Panc1 (cell line): ENCODE measurements around the gene TMEM9B.

Experiments
- CTCF ChIP-seq: fragments of 450-650 bp; IDR thresholded peaks from 2 replicates; pipeline ENCODE4 v1.5.1; 2017; ENCODE audit warnings: mild to moderate bottlenecking
- POLR2AphosphoS5 ChIP-seq: IDR thresholded peaks from 2 replicates; pipeline ENCODE4 v1.6.1; 2012; ENCODE audit warnings: mild to moderate bottlenecking, low read depth, low read length, moderate library complexity
- REST ChIP-seq, 2 experiments: IDR thresholded peaks; 2 replicates each; pipeline ENCODE4 v1.6.1; 2011 to 2012; ENCODE audit warnings: low read depth in 2 of 2, control low read depth in 1 of 2, low read length in 1 of 2, mild to moderate bottlenecking in 1 of 2, moderate library complexity in 1 of 2; ENCODE audit not compliant: insufficient read depth in 1 of 2
- SIN3A ChIP-seq: IDR thresholded peaks from 2 replicates; pipeline ENCODE4 v1.6.1; 2012; ENCODE audit warnings: low read depth, mild to moderate bottlenecking, low read length, moderate library complexity, borderline replicate concordance; ENCODE audit not compliant: insufficient read depth
- TCF7L2 ChIP-seq: IDR thresholded peaks from 2 replicates; pipeline ENCODE4 v1.6.1; 2011; ENCODE audit warnings: mild to moderate bottlenecking, low read depth, low read length, inconsistent platforms

DNA sequence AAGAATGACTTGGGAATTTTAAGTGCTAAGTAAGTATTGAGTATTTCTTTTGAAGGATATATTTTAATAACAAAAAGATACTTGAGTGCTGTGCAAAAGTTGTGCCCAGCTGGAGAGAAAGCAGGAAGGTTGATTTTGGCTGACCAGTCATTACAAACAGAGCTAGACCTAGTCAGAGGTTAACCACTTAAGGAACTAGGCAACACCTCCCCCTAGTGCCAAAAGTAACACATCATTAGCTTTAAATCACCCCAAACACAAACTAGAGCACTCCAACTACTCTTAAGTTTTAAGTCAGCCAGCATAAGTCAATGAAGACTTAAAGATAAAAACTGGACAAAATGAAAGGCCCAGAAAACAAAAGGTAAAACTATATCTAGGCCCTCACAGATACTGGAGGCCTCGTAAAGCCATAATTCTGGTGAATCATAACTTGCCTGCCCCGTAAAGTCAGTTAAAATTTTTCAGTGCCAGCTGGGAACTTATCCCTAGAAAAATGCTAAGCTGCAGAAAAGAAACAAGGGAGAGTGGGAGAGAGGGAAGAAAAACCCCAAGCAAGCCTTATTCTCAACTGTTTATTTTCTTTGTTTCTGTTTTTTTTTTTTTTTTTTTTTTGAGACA, 4.6 kb downstream of the TMEM9B start:
- TF ChIP-seq POLR2AphosphoS5: no peak
- peak; percentile 89 for TF ChIP-seq CTCF
- no peak for TF ChIP-seq REST (IDR thresholded peaks at IDR 0.05; ENCODE audit: insufficient read depth in 1 of 2, low read depth in 2 of 2, low read length in 1 of 2)
- TF ChIP-seq TCF7L2: no peak
- TF ChIP-seq SIN3A: no peak
